Epithelial cell of umbilical artery (primary cell): ENCODE results near the gene KSR1. TPM values are rescaled to one million over a fixed set of nuclear protein-coding genes. Genes with fewer than 3 reads are reported as not detected.

Experiments used
- total RNA-seq: library from RNA; depleted of rRNA; stranded (reverse); fragments of >200 nt; gene quantifications from 2 replicates; pipeline ENCODE4 v1.2.3, GENCODE V29; 2014

The KSR1 gene
- total RNA-seq: 10.7 and 18.8 TPM in 2 replicates

DNA sequence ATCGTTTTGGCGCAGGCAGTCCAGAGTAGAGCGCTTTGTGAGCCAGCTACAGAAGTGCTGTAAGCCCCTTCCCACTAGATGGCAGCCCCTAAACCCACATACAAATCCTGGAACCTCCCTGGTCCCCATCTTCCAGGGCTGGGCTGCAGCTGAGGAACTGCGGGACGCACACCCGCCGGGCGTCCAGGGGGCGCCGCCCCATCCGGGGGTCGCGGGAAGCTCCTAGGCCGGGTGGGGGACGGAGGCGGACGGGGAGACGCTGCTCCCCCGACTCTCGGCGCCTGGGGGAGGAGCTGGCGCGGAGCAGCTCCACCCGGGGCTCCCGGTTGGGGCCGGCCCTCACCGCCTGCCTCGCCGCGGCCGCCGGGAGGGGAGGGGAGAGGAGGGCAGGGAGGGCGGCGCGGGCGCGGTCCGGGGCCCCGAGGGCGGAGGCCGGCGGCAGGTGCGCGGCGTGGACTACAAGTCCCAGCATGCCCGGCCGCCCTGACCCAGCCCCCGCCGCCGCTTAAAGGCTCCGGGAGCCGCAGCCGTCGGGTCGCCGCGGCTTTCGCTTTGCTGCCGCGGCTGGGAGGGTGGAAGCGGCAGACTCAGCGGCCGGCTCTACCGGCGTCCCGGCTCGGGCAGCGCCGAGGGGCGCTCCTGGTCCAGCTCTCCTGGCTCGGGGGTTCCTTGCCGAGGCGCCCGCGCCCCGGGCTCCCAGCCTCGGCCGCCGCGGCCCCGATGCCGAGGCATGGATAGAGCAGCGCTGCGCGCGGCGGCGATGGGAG, at the start of gene KSR1:
TSS of gene KSR1 (plus strand) at position 535 of the 767 bp plus-strand sequence. CDS start at position 731, 196 bp downstream.

DNA sequence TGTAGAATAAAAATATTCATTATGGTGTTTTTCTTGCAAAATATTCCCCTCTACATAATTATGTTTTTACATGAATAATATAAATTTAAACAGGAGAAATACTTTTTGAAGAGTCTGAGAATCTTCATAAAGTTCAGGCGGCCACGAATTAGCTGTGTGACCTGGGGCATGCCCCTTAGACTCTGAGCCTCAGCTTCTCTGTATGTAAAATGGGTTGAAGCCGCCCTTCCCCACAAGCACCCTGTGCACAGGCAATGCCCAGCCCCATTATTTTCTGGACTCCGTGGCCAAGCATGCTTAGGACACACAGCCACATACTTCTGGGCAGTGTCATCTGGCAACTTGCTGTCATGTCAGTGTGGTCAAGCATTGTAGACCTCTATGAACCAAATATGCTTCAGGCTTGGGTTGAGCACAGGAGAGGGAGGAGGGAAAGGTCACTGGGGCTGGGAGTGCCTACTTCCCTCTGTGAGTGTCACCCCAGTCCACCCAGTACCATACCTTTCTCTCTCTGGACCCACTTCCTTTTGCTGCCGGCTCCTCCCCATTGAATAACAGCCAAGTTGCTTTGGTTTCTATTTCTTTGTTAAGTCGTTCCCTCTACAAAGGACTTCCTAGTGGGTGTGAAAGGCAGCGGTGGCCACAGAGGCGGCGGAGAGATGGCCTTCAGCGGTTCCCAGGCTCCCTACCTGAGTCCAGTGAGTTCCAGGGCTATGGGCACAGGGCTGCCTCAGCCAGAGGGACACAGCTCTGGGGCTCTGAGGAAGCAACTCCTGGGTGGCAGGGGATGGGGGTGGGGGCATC, 174.6 kb downstream of the KSR1 start, which contains the start of gene LGALS9:
TSS of gene LGALS9 (plus strand) at position 582 of the 804 bp plus-strand sequence. CDS start at position 660, 78 bp downstream.

Other genes starting within 250 kb of the KSR1 start
- 186 and 400 TPM in 2 replicates for gene WSB1, start 162.3 kb upstream of the KSR1 start, total RNA-seq
- 3.9 and 62.2 TPM in 2 replicates for gene LGALS9, start 174.7 kb downstream of the KSR1 start, total RNA-seq